HEK293 (cell line): ENCODE measurements around the gene CDH2.

Experiments
- CTCF ChIA-PET: fragments of 350-600 bp; formaldehyde crosslinking; extraction: SDS; loops from one replicate; lab custom pipeline; 2021; ENCODE audit warnings: antibody characterized with exemption; lab: Yijun Ruan, JAX
- POLR2A ChIA-PET: fragments of 300-600 bp; formaldehyde crosslinking; extraction: SDS; loops from one replicate; lab custom pipeline; 2020; ENCODE audit warnings: antibody characterized with exemption, inconsistent platforms; lab: Yijun Ruan, JAX
- H3K27ac ChIP-seq: fragments of 200-500 bp; sonication (Bioruptor generic); 2 replicates; pipeline ENCODE4 v1.5.1; 2014; ENCODE audit warnings: low read depth, low read length, control low read depth, inconsistent platforms; ENCODE audit errors: extremely low read depth
- H3K36me3 ChIP-seq, 2 experiments: fragments of 200-500 bp in 1 of 2; sonication (Bioruptor generic) in 1 of 2; 1 replicate in 1 of 2; 2 replicates in 1 of 2; pipeline ENCODE4 v1.5.1; 2014 to 2017; ENCODE audit warnings: inconsistent platforms in 2 of 2, low read length in 2 of 2; ENCODE audit not compliant: control insufficient read depth in 2 of 2, insufficient read depth in 1 of 2
- H3K4me1 ChIP-seq: fragments of 200-500 bp; sonication (Bioruptor generic); 2 replicates; pipeline ENCODE4 v1.5.1; 2014; ENCODE audit warnings: mild to moderate bottlenecking, low read length, inconsistent platforms; ENCODE audit not compliant: control insufficient read depth, insufficient read depth
- H3K4me3 ChIP-seq: 2 replicates; pipeline ENCODE4 v1.5.1; 2011; ENCODE audit warnings: low read depth, mild to moderate bottlenecking, control low read depth, low read length, moderate library complexity
- H3K9me3 ChIP-seq: fragments of 200-500 bp; sonication (Bioruptor generic); 2 replicates; pipeline ENCODE4 v1.5.1; 2014; ENCODE audit warnings: low read depth, low read length, inconsistent platforms; ENCODE audit not compliant: control insufficient read depth, insufficient read depth
- HOXA7 ChIP-seq: sonication (generic); formaldehyde crosslinking; IDR thresholded peaks from 2 replicates; pipeline ENCODE4 v1.8.1; 2022; ENCODE audit warnings: missing genetic modification reagents, borderline replicate concordance
- KLF7 ChIP-seq: fragments of 450-650 bp; formaldehyde crosslinking; IDR thresholded peaks from 2 replicates; pipeline ENCODE4 v1.5.1; 2016; ENCODE audit warnings: missing biosample characterization, missing genetic modification characterization, borderline replicate concordance
- OVOL3 ChIP-seq: fragments of 450-650 bp; formaldehyde crosslinking; IDR thresholded peaks from 2 replicates; pipeline ENCODE4 v1.5.1; 2016; ENCODE audit warnings: missing biosample characterization, missing genetic modification characterization
- PBX3 ChIP-seq: sonication (generic); formaldehyde crosslinking; IDR thresholded peaks from 2 replicates; pipeline ENCODE4 v1.8.1; 2022; ENCODE audit warnings: mild to moderate bottlenecking, moderate library complexity, missing genetic modification reagents
- PRDM1 ChIP-seq: fragments of 450-650 bp; formaldehyde crosslinking; IDR thresholded peaks from 2 replicates; pipeline ENCODE4; 2016; ENCODE audit warnings: missing biosample characterization, missing genetic modification characterization
- PRDM2 ChIP-seq: fragments of 450-650 bp; formaldehyde crosslinking; IDR thresholded peaks from 2 replicates; pipeline ENCODE4 v1.5.1; 2016; ENCODE audit warnings: missing biosample characterization, missing genetic modification characterization, borderline replicate concordance
- PRDM4 ChIP-seq: fragments of 450-650 bp; formaldehyde crosslinking; IDR thresholded peaks from 2 replicates; pipeline ENCODE4 v1.5.1; 2017; ENCODE audit warnings: missing biosample characterization, missing genetic modification characterization
- ZBTB20 ChIP-seq: fragments of 450-650 bp; formaldehyde crosslinking; IDR thresholded peaks from 2 replicates; pipeline ENCODE4 v1.5.1; 2016; ENCODE audit warnings: missing biosample characterization, missing genetic modification characterization
- ZEB2 ChIP-seq: fragments of 450-650 bp; formaldehyde crosslinking; IDR thresholded peaks from 2 replicates; pipeline ENCODE4 v1.5.1; 2016; ENCODE audit warnings: missing biosample characterization, missing genetic modification characterization
- ZNF18 ChIP-seq: fragments of 450-650 bp; formaldehyde crosslinking; IDR thresholded peaks from 2 replicates; pipeline ENCODE4 v1.5.1; 2016; ENCODE audit warnings: missing biosample characterization, missing genetic modification characterization
- ZNF214 ChIP-seq: fragments of 450-650 bp; formaldehyde crosslinking; IDR thresholded peaks from 2 replicates; pipeline ENCODE4 v1.5.1; 2017; ENCODE audit warnings: missing biosample characterization, mild to moderate bottlenecking, missing genetic modification characterization, borderline replicate concordance
- ZNF510 ChIP-seq: fragments of 450-650 bp; formaldehyde crosslinking; IDR thresholded peaks from 2 replicates; pipeline ENCODE4 v1.5.1; 2018; ENCODE audit warnings: mild to moderate bottlenecking, missing genetic modification characterization, missing biosample characterization; ENCODE audit not compliant: insufficient replicate concordance
- ZNF549 ChIP-seq: fragments of 450-650 bp; IDR thresholded peaks from 2 replicates; pipeline ENCODE4 v1.5.1; 2018; ENCODE audit warnings: missing biosample characterization, missing genetic modification characterization, mild to moderate bottlenecking, inconsistent platforms, moderate library complexity
- ZNF658 ChIP-seq: fragments of 450-650 bp; formaldehyde crosslinking; IDR thresholded peaks from 2 replicates; pipeline ENCODE4; 2016; ENCODE audit warnings: missing biosample characterization, missing genetic modification characterization

Gene CDH2

GRCh38 chr18:28164771-28165483 lies 12.0 kb downstream of the CDH2 start:
- CTCF ChIA-PET = interaction anchor here (1.0 kb wide), 1 partner anchor 15 kb away, joined by 4 read pairs; no protein-coding TSS in a partner anchor
- no peak overlapping the region for H3K4me3 ChIP-seq
- POLR2A ChIA-PET = interaction anchor here (0.5 to 1.1 kb wide), 2 partner anchors 12 to 50 kb away, joined by 3 read pairs; partner anchors contain the start of gene CDH2
- no peaks in the 10 kb centered on the region for H3K9me3 ChIP-seq
- H3K36me3 ChIP-seq = no peaks in the 10 kb centered on the region
- no peak overlapping the region for H3K27ac ChIP-seq
- H3K4me1 ChIP-seq = peaks cover 31% of the 10 kb centered on the region
- no peak for TF ChIP-seq OVOL3 (tag by site-specific recombination)
- no peak for TF ChIP-seq PRDM2 (tag by site-specific recombination)
- no peak for TF ChIP-seq PRDM4
- TF ChIP-seq ZNF214 (tag by site-specific recombination) = no peak
- TF ChIP-seq ZNF658 (tag by site-specific recombination) = no peak
- no peak for TF ChIP-seq ZEB2 (tag by site-specific recombination)
- TF ChIP-seq KLF7 (tag by site-specific recombination) = no peak
- TF ChIP-seq ZNF18 = no peak
- TF ChIP-seq ZNF510 (tag by site-specific recombination) = no peak
- TF ChIP-seq ZNF549 (tag by site-specific recombination) = no peak
- TF ChIP-seq ZBTB20 (tag by site-specific recombination) = no peak
- TF ChIP-seq, all 188 proteins: peak for 0

- Histone ChIP-seq H3K9me3 (no peaks in the 10 kb centered on the region), H3K4me3 (no peak overlapping the region), H3K27ac (no peak overlapping the region), H3K36me3 (no peaks in the 10 kb centered on the region), H3K4me1 (peaks cover 29% of the 10 kb centered on the region)
- ChIA-PET CTCF (no interaction called here), POLR2A (no interaction called here)
- TF ChIP-seq HOXA7 (CRISPR knock-in tag) = no peak
- TF ChIP-seq PRDM1 = no peak
- no peak for TF ChIP-seq PBX3 (CRISPR knock-in tag)
Observed at GRCh38 chr18:28163201-28163775, 13.6 kb downstream of the CDH2 start.
